Measurements from ENCODE around the gene PLCD1.

DNA sequence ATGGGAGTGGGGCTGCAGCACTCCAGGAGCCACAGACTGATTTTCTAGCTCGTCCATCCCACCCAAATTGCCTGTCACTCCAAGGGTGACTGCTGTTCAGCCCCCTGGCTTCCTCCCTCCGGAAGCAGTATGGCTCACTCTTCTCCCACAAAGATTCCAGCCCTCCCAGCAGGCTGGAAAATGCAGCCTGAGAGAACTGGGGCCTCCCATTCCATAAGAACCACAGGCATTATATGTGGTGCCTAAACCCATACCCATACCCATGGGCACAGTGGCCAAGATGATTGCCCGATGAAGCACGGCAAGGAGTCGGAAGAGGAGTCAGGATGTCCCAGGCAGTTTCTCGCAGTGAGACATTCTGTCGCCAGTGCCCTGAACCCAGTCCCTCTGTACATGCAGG is 44.8 kb downstream of the PLCD1 start:
- no peak for TF ChIP-seq POLR2A (IDR thresholded peaks at IDR 0.05)
- TF ChIP-seq, protein P1, sequence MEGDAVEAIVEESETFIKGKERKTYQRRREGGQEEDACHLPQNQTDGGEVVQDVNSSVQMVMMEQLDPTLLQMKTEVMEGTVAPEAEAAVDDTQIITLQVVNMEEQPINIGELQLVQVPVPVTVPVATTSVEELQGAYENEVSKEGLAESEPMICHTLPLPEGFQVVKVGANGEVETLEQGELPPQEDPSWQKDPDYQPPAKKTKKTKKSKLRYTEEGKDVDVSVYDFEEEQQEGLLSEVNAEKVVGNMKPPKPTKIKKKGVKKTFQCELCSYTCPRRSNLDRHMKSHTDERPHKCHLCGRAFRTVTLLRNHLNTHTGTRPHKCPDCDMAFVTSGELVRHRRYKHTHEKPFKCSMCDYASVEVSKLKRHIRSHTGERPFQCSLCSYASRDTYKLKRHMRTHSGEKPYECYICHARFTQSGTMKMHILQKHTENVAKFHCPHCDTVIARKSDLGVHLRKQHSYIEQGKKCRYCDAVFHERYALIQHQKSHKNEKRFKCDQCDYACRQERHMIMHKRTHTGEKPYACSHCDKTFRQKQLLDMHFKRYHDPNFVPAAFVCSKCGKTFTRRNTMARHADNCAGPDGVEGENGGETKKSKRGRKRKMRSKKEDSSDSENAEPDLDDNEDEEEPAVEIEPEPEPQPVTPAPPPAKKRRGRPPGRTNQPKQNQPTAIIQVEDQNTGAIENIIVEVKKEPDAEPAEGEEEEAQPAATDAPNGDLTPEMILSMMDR (IDR thresholded peaks at IDR 0.05), result no peak
